Heart left ventricle (tissue), 16 donors: ENCODE results near the gene SORL1-AS1.

Experiments used
- ATAC-seq, 4 donors: fragments of 200-7000 bp; cut with Tn5 transposase; one replicate each; pipeline ENCODE4 v1.9.1; 2020 to 2022; ENCODE audit warnings: moderate library complexity in 4 of 4, mild to moderate bottlenecking in 3 of 4, moderate number of reproducible peaks in 1 of 4
- DNase-seq, 5 donors: peaks; one replicate each; pipeline ENCODE4 v3.0.0-alpha.2; 2020
- H3K27ac ChIP-seq, 12 donors: fragments of 200-600 bp; sonication (generic) in 4 of 12; one replicate each; pipeline versions ENCODE4 v1.5.0 to v1.8.0; 2016 to 2022; ENCODE audit warnings: mild to moderate bottlenecking in 2 of 12
- H3K27me3 ChIP-seq, 9 donors: fragments of 200-600 bp; sonication (generic) in 2 of 9; one replicate each; pipeline versions ENCODE4 v1.5.1 to v1.8.0; 2016 to 2022; ENCODE audit warnings: mild to moderate bottlenecking in 3 of 9
- H3K36me3 ChIP-seq, 9 donors: fragments of 200-600 bp; sonication (generic) in 2 of 9; one replicate each; pipeline versions ENCODE4 v1.5.0 to v1.8.0; 2018 to 2022; ENCODE audit warnings: mild to moderate bottlenecking in 2 of 9
- H3K4me1 ChIP-seq, 12 donors: fragments of 200-600 bp; sonication (generic) in 4 of 12; one replicate each; pipeline versions ENCODE4 v1.5.0 to v1.8.0; 2016 to 2022; ENCODE audit warnings: mild to moderate bottlenecking in 3 of 12
- H3K4me3 ChIP-seq, 12 donors: fragments of 200-600 bp; sonication (generic) in 4 of 12; one replicate each; pipeline versions ENCODE4 v1.5.0 to v1.8.0; 2017 to 2022; ENCODE audit warnings: mild to moderate bottlenecking in 9 of 12, moderate library complexity in 4 of 12
- H3K9me3 ChIP-seq, 12 donors: fragments of 200-600 bp; sonication (generic) in 4 of 12; one replicate each; pipeline versions ENCODE4 v1.5.0 to v1.8.0; 2016 to 2022; ENCODE audit warnings: mild to moderate bottlenecking in 1 of 12
- CTCF ChIP-seq, 12 donors: fragments of 200-600 bp; sonication (generic) in 4 of 12; IDR thresholded peaks; one replicate each; pipeline versions ENCODE4 v1.5.0 to v1.8.0; 2018 to 2022; ENCODE audit warnings: antibody characterized with exemption in 12 of 12, mild to moderate bottlenecking in 5 of 12
- POLR2A ChIP-seq, 2 donors: fragments of 450-650 bp; IDR thresholded peaks; one replicate each; pipeline ENCODE4 v1.6.1; 2017; ENCODE audit warnings: antibody characterized with exemption in 2 of 2, mild to moderate bottlenecking in 2 of 2, moderate library complexity in 2 of 2
- WGBS, 4 donors: extraction: QIAGEN DNeasy Blood & Tissue Kit in 2 of 4; methylation state at CpG; one replicate each; pipeline versions ENCODE4 v1.1.5 to v1.1.7; 2013 to 2018; 5-methylcytosine and 5-hydroxymethylcytosine counted together
- intact Hi-C, 10 donors: fragments of 100-400 bp; cut with DNase I; formaldehyde crosslinking; loops; one replicate each; pipeline versions ENCODE4 v1.11.1 to v1.14.2; 2022
- donor health status: ischemic (EF 13 %, LVEDD 7.1; RV severe dilation, severe dysfunction).
- donor health status: healthy with polysubstance abuse.
- donor health status: DM: no; HTN: yes; CAD: no.
- donor health status: DM: no; HTN: no; CAD: no.
- donor health status: ischemic (EF 25% LVEDD 6.9; RV normal size, moderate dysfunction).
- donor health status: ischemic (EF 25% LVEDD 5.7; RV mildly dilated, moderate dysfunction).
- donor health status: healthy.
- donor health status: DM: yes; HTN: yes; CAD: no.
- donor health status: ischemic (EF 35%, LVEDD 5.7; RV mildly dilated, moderate dysfunction).
- donor health status: nonischemic (EF 11% LVEDD 7.7; RV severe dilation, severe dysfunction).
- donor health status: DM: yes; HTN: yes; CAD: no.
- donor health status: PGD.
- donor health status: ischemic (EF 29% LVEDD 5.4; RV normal size, mild dysfunction).
- donor health status: nonischemic (EF 23%, LVEDD 6.1; RV moderate dilation, normal function).

The SORL1-AS1 gene

DNA sequence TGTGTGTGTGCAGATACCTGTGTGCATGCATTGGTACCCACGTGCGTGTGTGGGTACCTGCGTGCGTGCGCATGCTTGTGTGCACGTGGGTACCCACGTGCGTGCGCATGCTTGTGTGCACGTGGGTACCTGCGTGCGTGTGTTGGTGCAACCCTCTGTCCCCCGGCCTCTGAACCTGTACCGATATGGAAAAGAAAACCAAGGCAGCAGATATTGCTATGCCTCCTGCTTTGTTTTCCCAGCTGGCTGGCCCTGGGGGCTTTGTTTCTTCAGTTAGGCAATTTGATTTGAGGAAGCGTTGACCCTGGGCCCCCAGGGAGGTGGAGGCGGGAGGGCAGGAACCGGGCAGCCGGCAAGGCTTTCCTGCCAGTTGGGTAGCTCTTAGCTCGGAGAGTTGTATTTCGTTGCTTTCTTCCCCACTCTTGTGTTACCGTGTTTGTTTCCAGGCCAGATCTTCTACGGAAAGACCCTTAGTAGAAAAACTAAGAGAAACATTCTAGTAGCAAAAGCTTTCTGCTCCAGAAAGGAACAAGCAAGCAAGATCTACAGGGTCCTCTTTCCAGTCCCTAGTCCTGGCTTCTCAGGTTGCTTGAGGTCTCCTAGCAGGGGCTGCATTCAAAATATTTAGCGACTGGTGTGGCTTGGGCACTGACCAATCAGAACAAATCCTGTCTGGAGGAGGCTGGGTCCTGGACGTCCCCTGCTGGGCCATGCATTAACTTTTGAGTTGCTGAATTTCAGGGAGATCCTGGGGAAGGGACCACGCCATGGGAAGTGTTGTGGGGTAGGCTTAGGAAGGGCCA is 26.3 kb upstream of the SORL1-AS1 start:
- Histone ChIP-seq H3K27ac (no peak overlapping the region), H3K9me3 (no peaks in the 10 kb centered on the region), H3K27me3 (no peaks in the 10 kb centered on the region), H3K4me3 (no peak overlapping the region), H3K4me1 (peaks cover 0 to 32% (median 0%) of the 10 kb centered on the region in 12 donors), H3K36me3 (peaks cover 0 to 10% (median 0%) of the 10 kb centered on the region in 9 donors)
- DNase-seq, result no peak
- ATAC-seq, result no peak
- 52 to 68% (median 59%) methylated on average over 25 of the region's 25 CpGs for whole genome bisulfite sequencing, 4 donors
- intact Hi-C loops, result no loop called here
- TF ChIP-seq POLR2A (IDR thresholded peaks at IDR 0.05) (no peak), CTCF (IDR thresholded peaks at IDR 0.05) (no peak)

GRCh38 chr11:121478226-121478894 is 25.6 kb upstream of the SORL1-AS1 start:
- Histone ChIP-seq H3K4me1 (peaks cover 0 to 26% (median 0%) of the 10 kb centered on the region in 12 donors), H3K27me3 (no peaks in the 10 kb centered on the region), H3K27ac (no peak overlapping the region), H3K4me3 (no peak overlapping the region), H3K36me3 (peaks cover 0 to 10% (median 0%) of the 10 kb centered on the region in 9 donors), H3K9me3 (no peaks in the 10 kb centered on the region)
- no peak for ATAC-seq
- intact Hi-C loops, result no loop called here
- TF ChIP-seq CTCF (IDR thresholded peaks at IDR 0.05) (no peak), POLR2A (IDR thresholded peaks at IDR 0.05) (no peak)
- DNase-seq, result no peak
- 95 to 97% (median 96%) methylated on average over 18 of the region's 18 CpGs for WGBS, 4 donors

DNA sequence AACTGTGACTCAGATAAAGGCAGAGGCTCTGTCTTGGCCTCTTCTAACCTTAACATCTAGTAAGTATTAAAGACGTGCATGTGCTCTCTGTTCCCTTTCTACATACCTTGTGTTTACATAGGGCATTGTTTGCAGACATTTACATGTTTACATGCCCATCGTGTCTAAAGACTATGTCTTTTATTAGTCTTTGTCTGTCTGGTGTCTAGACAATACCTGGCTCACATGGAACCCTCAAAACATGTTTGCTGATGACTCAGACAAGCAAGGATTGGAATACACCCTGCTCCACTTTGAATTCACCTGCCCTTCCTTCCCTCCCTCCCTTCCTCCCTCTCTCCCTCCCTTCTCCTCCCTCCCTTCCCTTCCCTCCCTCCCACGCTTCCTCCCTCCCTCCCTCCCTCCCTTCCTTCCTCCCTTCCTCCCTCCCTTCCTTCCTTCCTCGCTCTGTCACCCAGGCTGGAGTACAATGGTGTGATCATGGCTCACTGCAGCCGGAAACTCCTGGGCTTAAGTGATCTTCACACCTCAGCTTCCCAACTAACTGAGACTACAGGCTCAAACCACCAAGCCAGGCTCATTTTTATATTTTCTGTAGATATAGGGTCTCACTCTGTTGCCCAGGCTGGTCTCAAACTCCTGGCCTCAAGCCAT is 23.7 kb upstream of the SORL1-AS1 start:
- Histone ChIP-seq H3K9me3 (no peaks in the 10 kb centered on the region), H3K36me3 (peaks cover 0 to 11% (median 0%) of the 10 kb centered on the region in 9 donors), H3K4me1 (peaks cover 0 to 20% (median 0%) of the 10 kb centered on the region in 12 donors), H3K27me3 (no peaks in the 10 kb centered on the region), H3K4me3 (no peak overlapping the region), H3K27ac (no peak overlapping the region)
- intact Hi-C loops, result no loop called here
- 62 to 76% (median 70%) methylated on average over 5 of the region's 5 CpGs for WGBS, 4 donors
- DNase-seq (no peak), ATAC-seq (no peak)
- no peak for TF ChIP-seq CTCF (IDR thresholded peaks at IDR 0.05)

GRCh38 chr11:121474680-121475079 is 21.9 kb upstream of the SORL1-AS1 start:
- Histone ChIP-seq H3K4me1 (peaks cover 0 to 20% (median 0%) of the 10 kb centered on the region in 12 donors), H3K27ac (no peak overlapping the region), H3K27me3 (no peaks in the 10 kb centered on the region), H3K36me3 (peaks cover 0 to 17% (median 0%) of the 10 kb centered on the region in 9 donors), H3K4me3 (no peak overlapping the region), H3K9me3 (no peaks in the 10 kb centered on the region)
- intact Hi-C loops, result no loop called here
- 94 to 97% (median 96%) methylated on average over 7 of the region's 7 CpGs for WGBS, 4 donors
- ATAC-seq (no peak), DNase-seq (no peak)
- TF ChIP-seq POLR2A (IDR thresholded peaks at IDR 0.05), result no peak
- no peak for TF ChIP-seq CTCF (IDR thresholded peaks at IDR 0.05)
